Upper lobe of left lung (tissue), 6 donors: Measurements from ENCODE around the gene CASD1. TPM values are rescaled to one million over a fixed set of nuclear protein-coding genes. Genes with fewer than 3 reads are reported as not detected.

Source experiments
- ATAC-seq, 2 donors: fragments of 200-7000 bp; cut with Tn5 transposase; one replicate each; pipeline ENCODE4 v1.9.1; 2022; ENCODE audit warnings: mild to moderate bottlenecking in 2 of 2, moderate library complexity in 2 of 2; ENCODE audit not compliant: low FRiP score in 2 of 2
- DNase-seq, 2 donors: peaks; one replicate each; pipeline ENCODE4 v3.0.0-alpha.2; 2019 to 2020
- H3K27ac ChIP-seq, 4 donors: fragments of 200-600 bp; sonication (generic); one replicate each; pipeline ENCODE4 v1.5.1; 2016 to 2019
- H3K27me3 ChIP-seq, 4 donors: fragments of 200-600 bp; sonication (generic); one replicate each; pipeline ENCODE4 v1.5.1; 2017 to 2019
- H3K36me3 ChIP-seq, 4 donors: fragments of 200-600 bp; sonication (generic); one replicate each; pipeline ENCODE4 v1.5.1; 2016 to 2019
- H3K4me1 ChIP-seq, 4 donors: fragments of 200-600 bp; sonication (generic); one replicate each; pipeline ENCODE4 v1.5.1; 2018 to 2019
- H3K4me3 ChIP-seq, 4 donors: fragments of 200-600 bp; sonication (generic); one replicate each; pipeline ENCODE4 v1.5.1; 2017 to 2019; ENCODE audit warnings: mild to moderate bottlenecking in 2 of 4, moderate library complexity in 1 of 4
- H3K9me3 ChIP-seq, 4 donors: fragments of 200-600 bp; sonication (generic); one replicate each; pipeline ENCODE4 v1.5.1; 2018 to 2019
- CTCF ChIP-seq, 6 experiments: fragments of 450-650 bp in 4 of 6; fragments of 200-600 bp in 2 of 6; sonication (generic) in 2 of 6; IDR thresholded peaks; one replicate each; pipeline ENCODE4 v1.5.1; 2016 to 2019; ENCODE audit warnings: antibody characterized with exemption in 6 of 6
- EP300 ChIP-seq, 4 donors: sonication (generic); formaldehyde crosslinking; IDR thresholded peaks; one replicate each; pipeline ENCODE4 v1.5.1; 2017; ENCODE audit warnings: antibody characterized with exemption in 4 of 4, control low read depth in 2 of 4
- POLR2A ChIP-seq, 4 donors: fragments of 450-650 bp; IDR thresholded peaks; one replicate each; pipeline ENCODE4 v1.5.1; 2016 to 2017; ENCODE audit warnings: antibody characterized with exemption in 4 of 4, mild to moderate bottlenecking in 2 of 4
- POLR2AphosphoS5 ChIP-seq, 2 donors: sonication (generic); formaldehyde crosslinking; IDR thresholded peaks; one replicate each; pipeline ENCODE4 v1.5.1; 2017; ENCODE audit warnings: antibody characterized with exemption in 2 of 2
- WGBS, 2 donors: methylation state at CpG; one replicate each; pipeline ENCODE4 v1.1.5; 2017 to 2018; 5-methylcytosine and 5-hydroxymethylcytosine counted together
- small RNA-seq, 4 donors: library from RNA; depleted of rRNA; stranded (forward); fragments of <200 nt; gene quantifications; one replicate each; pipeline ENCODE3, GENCODE V24; 2016
- total RNA-seq, 6 donors: library from RNA; depleted of rRNA in 4 of 6; stranded (reverse); fragments of >200 nt in 4 of 6; gene quantifications; one replicate each; pipeline versions ENCODE4 v1.1.0 to v1.2.1, GENCODE V29; 2016 to 2021
- donor health status: DM: no; HTN: no; CAD: no; lungs with moderate emphysema.
- donor health status: DM: no; HTN: yes; CAD: no; lungs with severe emphysema.

Gene CASD1
- total RNA-seq, 6 donors from 2014 or later = 10.1 to 52.9 (median 24.7) TPM

GRCh38 chr7:94602181-94602580 lies 92.6 kb downstream of the CASD1 start:
- Histone ChIP-seq H3K36me3 (peaks cover 0 to 3% (median 0%) of the 10 kb centered on the region in 4 donors), H3K27ac (no peak overlapping the region), H3K9me3 (no peaks in the 10 kb centered on the region), H3K4me3 (no peak overlapping the region), H3K27me3 (no peaks in the 10 kb centered on the region), H3K4me1 (no peaks in the 10 kb centered on the region)
- 90 to 92% methylated on average over 1 of the region's 1 CpG for WGBS, 2 donors
- DNase-seq (no peak), ATAC-seq (no peak)
- TF ChIP-seq POLR2AphosphoS5 (IDR thresholded peaks at IDR 0.05) = no peak
- no peak for TF ChIP-seq EP300 (IDR thresholded peaks at IDR 0.05)
- no peak for TF ChIP-seq CTCF (IDR thresholded peaks at IDR 0.05)
- no peak for TF ChIP-seq POLR2A (IDR thresholded peaks at IDR 0.05)

GRCh38 chr7:94605031-94605430 lies 95.4 kb downstream of the CASD1 start:
- no peak for ATAC-seq
- H3K4me3 ChIP-seq = no peak overlapping the region
- 85 to 96% methylated on average over 1 of the region's 1 CpG for WGBS, 2 donors
- DNase-seq = no peak
- no peaks in the 10 kb centered on the region for H3K27me3 ChIP-seq
- H3K36me3 ChIP-seq = no peaks in the 10 kb centered on the region
- no peaks in the 10 kb centered on the region for H3K4me1 ChIP-seq
- H3K27ac ChIP-seq = no peak overlapping the region
- TF ChIP-seq POLR2AphosphoS5 (IDR thresholded peaks at IDR 0.05) (no peak), POLR2A (IDR thresholded peaks at IDR 0.05) (no peak), EP300 (IDR thresholded peaks at IDR 0.05) (no peak)
- no peaks in the 10 kb centered on the region for H3K9me3 ChIP-seq

Small RNA genes lying within 50 kb of the gene (small RNA-seq; reads per million reads assigned to genes)
- 0 reads per million in 4 donors for gene RNU6-1328P

Other genes starting within 250 kb of the CASD1 start
- 100 to 1,000 TPM in 5 of 6 donors, 10 to 100 TPM in 1; 40.0 to 607 (median 204) TPM for gene COL1A2, start 114.9 kb upstream of the CASD1 start, total RNA-seq
- gene SGCE, start 146.3 kb downstream of the CASD1 start, total RNA-seq = 100 to 1,000 TPM in 1 of 6 donors, 10 to 100 TPM in 5; 42.8 to 136 (median 68.1) TPM